Fibroblast of lung (primary cell): ENCODE measurements around the gene FHIT.

Source experiments
- EZH2 ChIP-seq: IDR thresholded peaks from 2 replicates; pipeline ENCODE4 v1.5.1; 2012; ENCODE audit warnings: low read length, control low read depth, mild to moderate bottlenecking; ENCODE audit errors: missing control alignments
- TF ChIP-seq, protein P1 (sequence below), 2 donors: IDR thresholded peaks in 1 of 2; conservative IDR thresholded peaks in 1 of 2; 1 replicate in 1 of 2; 2 replicates in 1 of 2; pipeline ENCODE4 v1.5.1; 2011 to 2012; ENCODE audit warnings: low read length in 2 of 2, control low read depth in 1 of 2, inconsistent platforms in 1 of 2, low read depth in 1 of 2, mild to moderate bottlenecking in 1 of 2

- TF ChIP-seq, protein P1, sequence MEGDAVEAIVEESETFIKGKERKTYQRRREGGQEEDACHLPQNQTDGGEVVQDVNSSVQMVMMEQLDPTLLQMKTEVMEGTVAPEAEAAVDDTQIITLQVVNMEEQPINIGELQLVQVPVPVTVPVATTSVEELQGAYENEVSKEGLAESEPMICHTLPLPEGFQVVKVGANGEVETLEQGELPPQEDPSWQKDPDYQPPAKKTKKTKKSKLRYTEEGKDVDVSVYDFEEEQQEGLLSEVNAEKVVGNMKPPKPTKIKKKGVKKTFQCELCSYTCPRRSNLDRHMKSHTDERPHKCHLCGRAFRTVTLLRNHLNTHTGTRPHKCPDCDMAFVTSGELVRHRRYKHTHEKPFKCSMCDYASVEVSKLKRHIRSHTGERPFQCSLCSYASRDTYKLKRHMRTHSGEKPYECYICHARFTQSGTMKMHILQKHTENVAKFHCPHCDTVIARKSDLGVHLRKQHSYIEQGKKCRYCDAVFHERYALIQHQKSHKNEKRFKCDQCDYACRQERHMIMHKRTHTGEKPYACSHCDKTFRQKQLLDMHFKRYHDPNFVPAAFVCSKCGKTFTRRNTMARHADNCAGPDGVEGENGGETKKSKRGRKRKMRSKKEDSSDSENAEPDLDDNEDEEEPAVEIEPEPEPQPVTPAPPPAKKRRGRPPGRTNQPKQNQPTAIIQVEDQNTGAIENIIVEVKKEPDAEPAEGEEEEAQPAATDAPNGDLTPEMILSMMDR (conservative IDR thresholded peaks at IDR 0.05 in 1 of 2, IDR thresholded peaks at IDR 0.05 in 1 of 2; ENCODE audit: low read depth in 1 of 2, low read length in 2 of 2), result no peak
- no peak for TF ChIP-seq EZH2
Observed at GRCh38 chr3:61252836-61253235, 1.6 kb upstream of the FHIT start.
